ENCODE data around the gene RFX7.

DNA sequence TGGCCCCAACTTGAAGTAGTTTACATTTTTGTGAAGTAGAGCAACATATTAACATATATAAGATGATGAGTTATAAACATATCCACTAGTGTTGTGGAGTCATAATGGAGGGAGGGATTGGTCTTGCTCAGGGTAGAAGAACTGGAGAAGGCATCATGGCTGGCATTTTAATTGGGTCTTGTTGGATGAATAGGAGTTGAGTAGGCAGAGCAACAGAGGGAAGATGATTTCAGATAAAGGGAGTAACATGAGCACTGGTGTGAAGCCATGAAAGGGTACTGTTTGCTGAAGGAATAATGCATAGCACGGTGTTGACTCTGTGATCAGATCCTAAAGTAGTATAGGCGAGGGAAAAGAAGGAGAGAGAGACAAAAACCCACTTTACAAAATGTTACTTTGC is 3.6 kb upstream of the RFX7 start:
- TF ChIP-seq, protein P1, sequence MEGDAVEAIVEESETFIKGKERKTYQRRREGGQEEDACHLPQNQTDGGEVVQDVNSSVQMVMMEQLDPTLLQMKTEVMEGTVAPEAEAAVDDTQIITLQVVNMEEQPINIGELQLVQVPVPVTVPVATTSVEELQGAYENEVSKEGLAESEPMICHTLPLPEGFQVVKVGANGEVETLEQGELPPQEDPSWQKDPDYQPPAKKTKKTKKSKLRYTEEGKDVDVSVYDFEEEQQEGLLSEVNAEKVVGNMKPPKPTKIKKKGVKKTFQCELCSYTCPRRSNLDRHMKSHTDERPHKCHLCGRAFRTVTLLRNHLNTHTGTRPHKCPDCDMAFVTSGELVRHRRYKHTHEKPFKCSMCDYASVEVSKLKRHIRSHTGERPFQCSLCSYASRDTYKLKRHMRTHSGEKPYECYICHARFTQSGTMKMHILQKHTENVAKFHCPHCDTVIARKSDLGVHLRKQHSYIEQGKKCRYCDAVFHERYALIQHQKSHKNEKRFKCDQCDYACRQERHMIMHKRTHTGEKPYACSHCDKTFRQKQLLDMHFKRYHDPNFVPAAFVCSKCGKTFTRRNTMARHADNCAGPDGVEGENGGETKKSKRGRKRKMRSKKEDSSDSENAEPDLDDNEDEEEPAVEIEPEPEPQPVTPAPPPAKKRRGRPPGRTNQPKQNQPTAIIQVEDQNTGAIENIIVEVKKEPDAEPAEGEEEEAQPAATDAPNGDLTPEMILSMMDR (tag by site-specific recombination; IDR thresholded peaks at IDR 0.05), result no peak
- TF ChIP-seq GFI1B (tag by site-specific recombination; IDR thresholded peaks at IDR 0.05) (no peak), KLF10 (tag by site-specific recombination; IDR thresholded peaks at IDR 0.05) (no peak), ZBTB20 (tag by site-specific recombination; IDR thresholded peaks at IDR 0.05) (no peak)
- TF ChIP-seq, protein P2, sequence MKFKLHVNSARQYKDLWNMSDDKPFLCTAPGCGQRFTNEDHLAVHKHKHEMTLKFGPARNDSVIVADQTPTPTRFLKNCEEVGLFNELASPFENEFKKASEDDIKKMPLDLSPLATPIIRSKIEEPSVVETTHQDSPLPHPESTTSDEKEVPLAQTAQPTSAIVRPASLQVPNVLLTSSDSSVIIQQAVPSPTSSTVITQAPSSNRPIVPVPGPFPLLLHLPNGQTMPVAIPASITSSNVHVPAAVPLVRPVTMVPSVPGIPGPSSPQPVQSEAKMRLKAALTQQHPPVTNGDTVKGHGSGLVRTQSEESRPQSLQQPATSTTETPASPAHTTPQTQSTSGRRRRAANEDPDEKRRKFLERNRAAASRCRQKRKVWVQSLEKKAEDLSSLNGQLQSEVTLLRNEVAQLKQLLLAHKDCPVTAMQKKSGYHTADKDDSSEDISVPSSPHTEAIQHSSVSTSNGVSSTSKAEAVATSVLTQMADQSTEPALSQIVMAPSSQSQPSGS (tag by site-specific recombination; IDR thresholded peaks at IDR 0.05; ENCODE audit: low read depth), result no peak

Measured in HEK293 (cell line).